GM18861 (cell line): ENCODE measurements around the gene FRAS1.
"Not testable (repeated sequence)": the region's sequence is repeated elsewhere in the genome, so short reads cannot be mapped to it uniquely, and the experiment has no call there.

ENCODE experiments used
- ATAC-seq: cut with Tn5 transposase; IDR thresholded peaks from one replicate; pipeline ENCODE4 v1.9.1; 2021; ENCODE audit not compliant: unreplicated experiment

The FRAS1 gene

GRCh38 chr4:78268597-78268996 is 211.5 kb downstream of the FRAS1 start:
- no peak for ATAC-seq

GRCh38 chr4:78275450-78275849 is 218.3 kb downstream of the FRAS1 start:
- ATAC-seq, result not testable (repeated sequence)

DNA sequence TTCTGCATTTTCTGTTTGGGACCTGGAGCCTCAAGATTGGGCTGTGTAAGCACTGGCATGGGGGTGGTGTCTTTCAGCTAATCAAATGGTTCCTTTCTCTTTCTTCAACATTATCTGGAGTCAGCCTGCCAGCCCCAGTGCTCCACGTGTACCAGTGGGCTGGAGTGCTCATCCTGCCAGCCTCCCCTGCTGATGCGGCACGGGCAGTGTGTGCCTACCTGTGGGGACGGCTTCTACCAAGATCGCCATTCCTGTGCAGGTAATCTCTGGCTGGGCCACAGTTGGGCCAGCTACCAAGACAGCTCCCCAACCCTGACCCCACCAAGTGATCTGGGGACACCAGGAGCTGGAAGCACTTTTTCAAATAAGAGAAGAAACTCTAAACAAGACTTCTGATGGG is 229.2 kb downstream of the FRAS1 start:
- no peak for ATAC-seq

DNA sequence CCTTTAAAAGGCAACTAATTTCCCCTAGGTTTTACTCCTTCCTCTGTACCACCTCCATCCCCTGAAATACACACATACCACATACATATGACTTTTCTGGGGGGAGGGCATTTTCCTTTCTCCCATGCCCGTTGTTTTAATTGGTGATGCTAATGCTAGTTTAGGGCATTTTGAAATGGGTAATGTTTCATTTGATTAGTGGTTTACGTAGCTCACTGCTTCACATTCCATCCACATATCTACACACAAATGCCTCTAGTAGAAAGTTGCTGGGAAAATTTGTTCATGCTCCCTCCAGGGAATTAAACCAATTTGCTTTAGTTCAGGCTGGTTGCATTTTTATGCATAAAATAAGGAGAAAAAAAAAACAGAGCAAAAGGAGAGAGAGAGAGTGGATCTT is 231.2 kb downstream of the FRAS1 start:
- no peak for ATAC-seq

- ATAC-seq, result no peak
These were observed 234.2 kb downstream of the FRAS1 start for GRCh38 chr4:78291277-78291676.

- no peak for ATAC-seq
These were observed 235.2 kb downstream of the FRAS1 start for GRCh38 chr4:78292341-78292740.

- no peak for ATAC-seq
These were observed 235.7 kb downstream of the FRAS1 start for GRCh38 chr4:78292856-78293255.

DNA sequence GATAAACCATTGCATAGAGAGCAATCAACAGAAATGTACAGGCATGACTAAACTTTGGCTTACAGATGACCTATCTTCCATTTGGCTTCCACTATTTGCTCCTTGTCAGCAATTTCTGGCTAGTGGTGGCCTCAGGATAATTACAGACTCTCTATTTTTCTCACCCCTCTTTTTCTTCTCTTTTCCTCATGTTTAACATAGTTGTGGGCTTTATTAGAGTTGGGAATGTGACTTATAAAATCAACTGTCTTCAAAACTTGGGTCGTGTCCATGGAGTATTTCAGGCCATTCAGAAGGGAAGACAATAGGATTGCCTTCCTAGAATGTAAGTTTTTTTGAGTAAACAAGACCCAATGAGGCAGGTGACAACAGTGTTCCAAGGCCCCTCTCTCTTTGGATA is 236.2 kb downstream of the FRAS1 start:
- no peak for ATAC-seq

- ATAC-seq, result no peak
These were observed 236.7 kb downstream of the FRAS1 start for GRCh38 chr4:78293821-78294301.

GRCh38 chr4:78296261-78296660 is 239.1 kb downstream of the FRAS1 start:
- no peak for ATAC-seq

DNA sequence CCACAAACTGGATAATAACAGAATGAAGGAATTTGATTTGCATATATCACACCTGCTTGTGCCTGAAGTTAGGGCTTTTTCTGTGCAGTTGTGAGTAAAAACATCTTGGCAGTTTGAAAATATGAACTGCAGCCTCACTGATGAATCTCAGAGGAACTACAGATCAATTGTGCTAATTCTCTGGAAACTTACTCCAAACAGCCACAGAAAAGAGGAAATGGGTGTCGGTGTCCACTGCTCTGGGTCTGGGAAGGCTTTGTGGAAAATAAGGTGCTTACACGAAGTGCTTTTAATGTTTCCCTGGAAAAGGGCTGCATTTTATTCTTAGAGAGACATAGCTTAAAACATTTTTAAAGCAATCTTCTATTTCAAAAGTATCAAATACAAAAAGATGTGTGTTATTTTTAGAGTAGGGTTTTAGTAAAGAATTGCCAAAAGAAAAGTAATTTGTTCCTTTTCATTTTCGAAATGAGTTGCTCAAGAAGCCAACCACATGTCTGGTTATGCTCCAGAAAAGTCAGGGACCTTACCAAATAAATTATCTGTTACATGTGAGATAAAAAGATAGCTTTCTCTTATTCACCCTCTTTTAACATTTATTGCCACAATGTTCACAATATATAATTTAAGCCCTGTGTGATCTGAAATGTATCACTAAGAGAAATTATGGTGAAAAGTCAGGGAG is 240.1 kb downstream of the FRAS1 start:
- peak; percentile 40 for ATAC-seq

DNA sequence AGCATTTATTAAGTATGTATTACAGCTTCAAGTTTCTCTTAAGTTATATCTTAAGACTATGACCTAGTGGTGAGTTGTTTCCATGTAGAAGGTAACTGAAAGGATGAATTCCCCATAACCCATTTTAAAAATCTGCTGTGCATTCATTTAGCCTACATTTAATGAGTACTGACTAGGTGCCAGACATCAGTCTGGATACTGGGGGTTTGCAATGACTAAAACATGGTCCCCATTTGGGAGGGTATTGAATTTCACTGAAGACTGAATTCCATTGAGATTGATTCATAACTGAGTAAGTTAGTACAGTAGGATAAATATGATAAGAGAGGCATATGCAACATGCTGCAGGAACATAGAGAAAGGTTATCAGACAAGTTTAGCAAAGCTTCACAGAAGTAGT is 241.5 kb downstream of the FRAS1 start:
- no peak for ATAC-seq

DNA sequence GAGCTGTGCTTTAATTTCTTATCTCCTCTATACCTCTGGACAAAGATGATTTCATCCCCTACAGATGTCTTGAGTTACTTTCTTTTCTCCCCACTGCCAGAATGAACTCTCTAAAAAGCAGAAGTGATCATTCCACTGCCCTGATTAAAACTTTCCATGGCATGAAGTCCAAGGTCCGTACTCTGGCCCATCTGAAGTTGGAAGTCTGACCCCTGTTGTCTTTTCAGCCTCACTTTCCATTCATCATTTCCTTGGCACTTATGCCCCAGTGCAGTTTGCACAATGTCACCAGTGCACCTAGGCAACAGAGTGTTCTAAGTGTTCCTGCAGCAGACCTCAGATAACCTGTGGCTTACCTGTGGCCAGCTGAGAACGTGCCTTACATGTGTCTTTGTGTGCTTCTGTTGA is 242.4 kb downstream of the FRAS1 start:
- ATAC-seq, result peak; percentile 44

DNA sequence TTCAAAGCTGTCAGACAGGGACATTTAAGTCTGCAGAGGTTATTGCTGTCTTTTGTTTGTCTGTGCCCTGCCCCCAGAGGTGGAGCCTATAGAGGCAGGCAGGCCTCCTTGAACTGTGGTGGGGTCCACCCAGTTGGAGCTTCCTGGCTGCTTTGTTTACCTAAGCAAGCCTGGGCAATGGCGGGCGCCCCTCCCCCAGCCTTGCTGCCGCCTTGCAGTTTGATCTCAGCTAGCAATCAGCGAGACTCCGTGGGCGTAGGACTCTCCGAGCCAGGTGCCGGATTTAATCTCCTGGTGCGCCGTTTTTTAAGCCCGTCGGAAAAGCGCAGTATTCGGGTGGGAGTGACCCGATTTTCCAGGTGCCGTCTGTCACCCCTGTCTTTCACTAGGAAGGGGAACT is 250.1 kb downstream of the FRAS1 start:
- ATAC-seq, result not testable (repeated sequence)

GRCh38 chr4:78308517-78308916 is 251.4 kb downstream of the FRAS1 start:
- ATAC-seq, result no peak

DNA sequence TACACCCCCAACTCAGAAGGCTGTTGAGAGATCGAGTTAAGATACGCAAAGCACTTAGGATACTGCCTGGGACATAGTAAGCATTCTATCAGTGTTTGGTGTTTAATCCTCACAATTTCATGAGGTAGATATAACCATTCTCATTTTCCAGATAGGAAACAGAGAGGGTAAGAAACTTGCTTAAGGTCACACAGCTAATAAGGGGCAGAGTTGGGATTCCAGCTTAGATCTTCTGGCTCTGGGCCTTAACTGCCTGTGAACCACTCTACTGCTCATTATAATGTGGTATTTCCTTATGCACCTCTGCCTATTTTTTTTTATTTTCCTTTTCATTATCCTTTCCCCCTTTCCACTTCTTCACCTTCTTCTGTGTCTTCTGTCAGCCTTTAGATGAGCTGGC is 252.2 kb downstream of the FRAS1 start:
- no peak for ATAC-seq

- no peak for ATAC-seq
These were observed 253.1 kb downstream of the FRAS1 start for GRCh38 chr4:78310007-78310739.

DNA sequence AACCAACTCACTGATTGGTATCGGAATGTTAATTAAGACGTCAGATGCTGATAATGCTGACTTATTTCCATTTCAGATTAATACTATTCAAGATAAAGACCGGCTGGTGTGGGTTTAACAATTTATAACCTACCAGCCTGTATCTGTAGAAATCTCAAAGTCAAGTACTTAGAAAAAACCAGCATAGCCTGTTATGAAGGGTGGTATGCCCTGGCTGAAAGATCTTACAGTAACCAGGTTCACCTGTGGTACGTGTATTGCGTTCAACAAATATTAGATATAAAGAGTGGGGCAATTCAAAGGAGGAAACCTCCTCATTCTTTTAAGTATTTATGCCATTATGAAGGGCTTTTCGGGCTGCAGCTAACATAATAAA is 253.6 kb downstream of the FRAS1 start:
- ATAC-seq, result no peak

DNA sequence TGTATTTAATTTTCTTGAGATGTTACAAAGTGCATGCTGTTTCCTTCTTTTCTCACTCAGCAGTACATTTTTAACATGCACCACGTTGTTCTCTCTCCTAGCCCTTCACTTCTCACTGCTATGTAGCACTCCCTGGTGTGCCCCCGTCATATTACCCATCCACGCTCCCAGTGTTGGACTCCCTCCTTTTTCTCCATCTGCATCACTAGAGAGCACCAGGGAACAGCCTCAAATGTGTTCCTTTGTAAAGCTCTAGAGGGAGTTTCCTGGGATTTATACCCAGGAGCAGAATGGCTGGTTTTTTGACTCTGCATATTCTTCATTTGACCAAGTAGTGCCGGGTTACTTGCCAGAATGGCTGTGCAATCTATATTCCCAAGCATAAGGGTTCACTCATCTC is 254.2 kb downstream of the FRAS1 start:
- ATAC-seq, result no peak

DNA sequence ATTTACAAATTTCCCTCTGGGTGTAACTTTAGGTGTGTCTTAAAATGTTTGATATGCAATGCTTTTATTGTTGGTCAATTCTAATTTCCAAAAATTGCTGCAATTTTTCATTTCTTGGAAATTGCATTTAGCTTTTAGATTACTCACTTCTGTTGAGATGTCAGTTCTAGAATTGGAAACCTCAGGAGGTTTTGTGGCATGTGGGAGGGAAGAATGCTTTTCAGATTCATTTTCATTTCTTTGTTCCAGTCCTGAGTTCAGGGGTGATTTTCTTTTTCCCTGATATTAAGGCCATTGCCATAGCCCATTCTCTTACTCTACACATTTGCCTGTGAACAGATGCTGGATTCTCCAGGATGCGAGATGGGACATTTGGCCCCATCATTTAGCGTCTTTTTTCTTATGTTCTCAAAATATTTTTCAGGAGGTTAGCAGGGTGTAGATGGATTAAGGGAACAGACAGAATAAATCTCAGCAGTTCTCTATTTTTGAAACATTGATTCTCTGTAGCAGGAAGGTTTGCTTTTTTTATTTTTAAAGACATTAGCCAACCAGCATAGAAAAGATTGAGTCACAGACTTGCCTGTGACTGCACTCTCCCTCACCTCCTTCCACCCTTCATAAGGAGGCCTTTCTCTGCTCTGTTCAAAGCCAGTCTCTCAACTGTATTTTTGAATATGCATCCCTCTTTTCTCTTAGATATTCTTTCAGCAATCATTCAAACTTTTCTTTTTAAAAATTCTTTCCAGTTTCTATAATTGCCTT is 256.0 kb downstream of the FRAS1 start:
- no peak for ATAC-seq

GRCh38 chr4:78313754-78314120 is 256.6 kb downstream of the FRAS1 start:
- ATAC-seq, result no peak

- ATAC-seq, result no peak
These were observed 261.0 kb downstream of the FRAS1 start for GRCh38 chr4:78318126-78318525.
